HepG2 (cell line): Measurements from ENCODE around the gene UBAP2L. TPM values are rescaled to one million over a fixed set of nuclear protein-coding genes. Genes with fewer than 3 reads are reported as not detected.
A peak's percentile ranks its signal among the peaks of the same experiment; 100 is the strongest.

ENCODE experiments used
- ATAC-seq: fragments of 200-7000 bp; cut with Tn5 transposase; 3 replicates; pipeline ENCODE4 v1.9.1; 2020; ENCODE audit warnings: mild to moderate bottlenecking, moderate library complexity
- BruUV-seq: library from RNA; stranded (reverse); fragments of 400-500 nt; replicated peaks from 2 replicates; lab custom pipeline; 2021; lab: Mats Ljungman, UMichigan
- CTCF ChIA-PET: fragments of 300-600 bp; formaldehyde crosslinking; extraction: SDS; loops from one replicate; lab custom pipeline; 2021; ENCODE audit warnings: low total read pairs, inconsistent platforms, low intra/inter-chr PET ratio; lab: Yijun Ruan, JAX
- POLR2A ChIA-PET: fragments of 350-600 bp; sonication (Branson Sonifier 250); formaldehyde crosslinking; loops from one replicate; lab custom pipeline; 2020; ENCODE audit warnings: antibody characterized with exemption, inconsistent platforms; lab: Yijun Ruan, JAX
- DNase-seq: peaks from one replicate; pipeline ENCODE4 v3.0.0-alpha.2; 2015; ENCODE audit warnings: low spot score
- FAIRE-seq: peaks from 3 replicates; lab custom pipeline; 2011; peaks lifted over from hg19 to GRCh38; lab: Jason Lieb, UNC
- H2AFZ ChIP-seq: one replicate; pipeline ENCODE4 v1.6.1; 2011; ENCODE audit warnings: low read length, inconsistent platforms
- H3K27ac ChIP-seq: fragments of 300-600 bp; 3 replicates; pipeline ENCODE4 v1.8.0; 2011; ENCODE audit warnings: mixed run types, mild to moderate bottlenecking, mixed read lengths, low read length, inconsistent platforms; ENCODE audit not compliant: insufficient read depth; ENCODE audit errors: extremely low read length
- H3K27me3 ChIP-seq, 2 experiments: fragments of 200-600 bp in 1 of 2; 2 replicates in 1 of 2; 3 replicates in 1 of 2; pipeline versions ENCODE4 v1.6.0 to v1.8.0; 2011; ENCODE audit warnings: low read length in 2 of 2, mild to moderate bottlenecking in 2 of 2, moderate library complexity in 2 of 2, inconsistent platforms in 1 of 2; ENCODE audit not compliant: insufficient read depth in 2 of 2, control insufficient read depth in 1 of 2
- H3K36me3 ChIP-seq, 2 experiments: fragments of 200-600 bp in 1 of 2; replicated peaks in 1 of 2; 2 replicates in 1 of 2; 3 replicates in 1 of 2; pipeline versions ENCODE4 v1.5.1 to v1.8.0; 2011; ENCODE audit warnings: low read length in 2 of 2, inconsistent platforms in 1 of 2; ENCODE audit not compliant: insufficient read depth in 2 of 2, control insufficient read depth in 1 of 2
- H3K4me1 ChIP-seq: 2 replicates; pipeline ENCODE4 v1.5.1; 2012; ENCODE audit warnings: low read length, inconsistent platforms; ENCODE audit not compliant: insufficient read depth
- H3K4me2 ChIP-seq: 2 replicates; pipeline ENCODE4 v1.6.0; 2011; ENCODE audit warnings: low read depth, low read length, inconsistent platforms
- H3K4me3 ChIP-seq, 3 experiments: fragments of 200-600 bp in 1 of 3; sonication (generic), shearing (Covaris generic) in 1 of 3; replicated peaks in 1 of 3; 2 replicates each; pipeline ENCODE4 v1.5.1; 2011 to 2016; ENCODE audit warnings: low read length in 3 of 3, inconsistent platforms in 2 of 3, low read depth in 2 of 3, mild to moderate bottlenecking in 2 of 3, control low read depth in 1 of 3, mixed read lengths in 1 of 3; ENCODE audit not compliant: insufficient read depth in 1 of 3
- H3K79me2 ChIP-seq: one replicate; pipeline ENCODE4 v1.6.1; 2011; ENCODE audit warnings: low read length, inconsistent platforms; ENCODE audit not compliant: insufficient read depth
- H3K9ac ChIP-seq: 2 replicates; pipeline ENCODE4 v1.6.0; 2011; ENCODE audit warnings: mild to moderate bottlenecking, low read depth, low read length, inconsistent platforms; ENCODE audit not compliant: insufficient read depth
- H3K9me3 ChIP-seq: 2 replicates; pipeline ENCODE4 v1.5.1; 2012; ENCODE audit warnings: mild to moderate bottlenecking, low read length
- H4K20me1 ChIP-seq: 2 replicates; pipeline ENCODE4 v1.6.0; 2011; ENCODE audit warnings: inconsistent platforms, mild to moderate bottlenecking, low read length, moderate library complexity; ENCODE audit not compliant: insufficient read depth
- ARID3A ChIP-seq: IDR thresholded peaks from 2 replicates; pipeline ENCODE4 v1.6.1; 2012; ENCODE audit warnings: low read depth, low read length, improper control_type of control experiment
- CEBPB ChIP-seq: IDR thresholded peaks from 2 replicates; pipeline ENCODE4 v1.6.1; 2011; ENCODE audit warnings: low read depth, low read length, improper control_type of control experiment, borderline replicate concordance
- LRRFIP1 ChIP-seq: sonication (generic); formaldehyde crosslinking; conservative IDR thresholded peaks from 2 replicates; pipeline ENCODE4 v1.4.0; 2020; ENCODE audit warnings: missing genetic modification reagents
- PHF8 ChIP-seq: sonication (generic); formaldehyde crosslinking; IDR thresholded peaks from 2 replicates; pipeline ENCODE4 v1.5.0; 2020; ENCODE audit warnings: missing genetic modification reagents
- PRDM15 ChIP-seq: sonication (generic); formaldehyde crosslinking; IDR thresholded peaks from 2 replicates; pipeline ENCODE4 v1.4.0; 2020; ENCODE audit warnings: missing genetic modification reagents
- SOX13 ChIP-seq, 3 experiments: fragments of 450-650 bp in 1 of 3; sonication (generic) in 1 of 3; formaldehyde crosslinking in 1 of 3; IDR thresholded peaks in 2 of 3; conservative IDR thresholded peaks in 1 of 3; 2 replicates each; pipeline versions ENCODE4 v1.5.0 to v1.6.1; 2016 to 2020; ENCODE audit warnings: antibody characterized with exemption in 1 of 3, mild to moderate bottlenecking in 1 of 3, missing compliant biosample characterization in 1 of 3, missing genetic modification reagents in 1 of 3, moderate library complexity in 1 of 3
- SOX6 ChIP-seq, 2 experiments: fragments of 450-650 bp in 1 of 2; sonication (generic) in 1 of 2; formaldehyde crosslinking in 1 of 2; IDR thresholded peaks; 2 replicates each; pipeline versions ENCODE4 v1.4.0 to v1.6.1; 2017 to 2020; ENCODE audit warnings: antibody characterized with exemption in 1 of 2, mild to moderate bottlenecking in 1 of 2, missing genetic modification reagents in 1 of 2
- TARDBP ChIP-seq: sonication (generic); formaldehyde crosslinking; IDR thresholded peaks from 2 replicates; pipeline ENCODE4 v1.8.0; 2022; ENCODE audit warnings: mild to moderate bottlenecking, missing genetic modification reagents
- ZBTB14 ChIP-seq: sonication (generic); formaldehyde crosslinking; IDR thresholded peaks from 2 replicates; pipeline ENCODE4 v1.4.0; 2020; ENCODE audit warnings: missing genetic modification reagents
- ZIK1 ChIP-seq: sonication (generic); formaldehyde crosslinking; IDR thresholded peaks from 2 replicates; pipeline ENCODE4 v1.5.0; 2020; ENCODE audit warnings: mild to moderate bottlenecking, low read depth, missing genetic modification reagents, borderline replicate concordance
- WGBS: methylation state at CpG from one replicate; pipeline ENCODE4 v1.1.6; 2017; ENCODE audit warnings: low lambda C conversion rate; 5-methylcytosine and 5-hydroxymethylcytosine counted together
- in situ Hi-C: cut with HindIII; loops from 2 replicates; pipeline ENCODE4 v1.10.0; 2017; ENCODE audit warnings: low pct_unique_long_range_greater_than_20kb; ENCODE audit not compliant: extremely low pct_ligation_motif_present
- intact Hi-C: fragments of 100-400 bp; cut with micrococcal nuclease; formaldehyde crosslinking; loops from one replicate; pipeline ENCODE4 v1.10.0; 2022; ENCODE audit not compliant: unreplicated experiment
- polyA plus RNA-seq, 8 experiments: library from polyadenylated mRNA; depleted of rRNA in 3 of 8; stranded (reverse) in 7 of 8; unstranded in 1 of 8; fragments of >200 nt; fragmentation: Illumina TruSeq in 4 of 8; extraction: Trizol in 4 of 8; gene quantifications; 2 replicates each; pipeline versions ENCODE4 v1.2.1 to v1.2.3, GENCODE V29; 2011 to 2016; ENCODE audit warnings: low read depth in 4 of 8, missing spikeins in 1 of 8, mixed read lengths in 1 of 8; ENCODE audit not compliant: insufficient read depth in 1 of 8
- total RNA-seq, 5 experiments: library from RNA; depleted of rRNA; stranded (reverse); fragments of >200 nt; fragmentation: Illumina TruSeq; extraction: Trizol; gene quantifications; 2 replicates each; pipeline ENCODE4 v1.2.3, GENCODE V29; 2016; ENCODE audit warnings: low read depth in 1 of 5

The UBAP2L gene
- total and polyA plus RNA-seq, 2 of the 13 experiments (the other 11 are each of a cell fraction or from before 2014, with no cell fraction given): 74.2 to 159 TPM

- Histone ChIP-seq H3K9ac (peak overlapping the region; percentile 33), H2AFZ (no peak overlapping the region), H3K27me3 (no peaks in the 10 kb centered on the region; a peak in 1 of 5 replicates), H3K4me2 (peak overlapping the region; percentile 78), H3K36me3 (peaks cover 10 to 22% of the 10 kb centered on the region in 2 experiments; a peak in 4 of 5 replicates), H3K4me1 (peaks cover 51% of the 10 kb centered on the region), H3K4me3 (peak overlapping the region in 2 of 3 experiments; percentile 18 to 46; a peak in 3 of 6 replicates), H4K20me1 (peaks cover 47% of the 10 kb centered on the region), H3K27ac (peak overlapping the region; percentile 49), H3K79me2 (peaks cover 80% of the 10 kb centered on the region), H3K9me3 (no peaks in the 10 kb centered on the region)
- ATAC-seq (peak; percentile 41), FAIRE-seq (peak; percentile 94), DNase-seq (peak; percentile 64)
- no TSS peak for BruUV-seq
- CTCF ChIA-PET: no interaction called here
- POLR2A ChIA-PET: no interaction called here
- 47% methylated on average over 10 of the region's 10 CpGs for WGBS
- intact Hi-C loops: no loop called here
- in situ Hi-C loops: no loop called here
- no peak for TF ChIP-seq SOX13 (IDR thresholded peaks at IDR 0.05)
- TF ChIP-seq SOX13 (CRISPR knock-in tag; conservative IDR thresholded peaks at IDR 0.05 in 1 of 2, IDR thresholded peaks at IDR 0.05 in 1 of 2): peak in 1 of 2 experiments; percentile 25; a peak in 1 of 4 replicates
- TF ChIP-seq LRRFIP1 (CRISPR knock-in tag): no peak
- TF ChIP-seq PHF8 (CRISPR knock-in tag): peak; percentile 19; the same call in 1 of the 2 replicates
- TF ChIP-seq ARID3A: no peak
- TF ChIP-seq CEBPB: no peak
- TF ChIP-seq ZIK1 (CRISPR knock-in tag): no peak
- no peak for TF ChIP-seq PRDM15
- no peak for TF ChIP-seq SOX6 (IDR thresholded peaks at IDR 0.05)
- TF ChIP-seq SOX6 (CRISPR knock-in tag; IDR thresholded peaks at IDR 0.05): no peak
- 0 out of 2 replicates have a peak, but pooled peaks have one; percentile 21 for TF ChIP-seq TARDBP (CRISPR knock-in tag)
- no peak for TF ChIP-seq ZBTB14
Measured at GRCh38 chr1:154178911-154179811, 41.6 kb upstream of the UBAP2L start.
